HepG2 (cell line): ENCODE data around the gene AMDHD1. TPM values are rescaled to one million over a fixed set of nuclear protein-coding genes. Genes with fewer than 3 reads are reported as not detected.
A peak's percentile ranks its signal among the peaks of the same experiment; 100 is the strongest.

Experiments used
- AKNA ChIP-seq: sonication (generic); formaldehyde crosslinking; IDR thresholded peaks from 2 replicates; pipeline ENCODE4 v1.4.0; 2020; ENCODE audit warnings: missing genetic modification reagents, borderline replicate concordance
- CENPX ChIP-seq: sonication (generic); formaldehyde crosslinking; IDR thresholded peaks from 2 replicates; pipeline ENCODE4 v1.9.0; 2021; ENCODE audit warnings: mild to moderate bottlenecking, missing genetic modification reagents, moderate library complexity
- CREM ChIP-seq, 2 experiments: sonication (generic) in 1 of 2; formaldehyde crosslinking in 1 of 2; IDR thresholded peaks; 2 replicates each; pipeline versions ENCODE4 v1.4.0 to v1.6.1; 2016 to 2020; ENCODE audit warnings: antibody characterized with exemption in 1 of 2, mild to moderate bottlenecking in 1 of 2, missing genetic modification reagents in 1 of 2
- EEA1 ChIP-seq: sonication (generic); formaldehyde crosslinking; IDR thresholded peaks from 2 replicates; pipeline ENCODE4 v1.5.1; 2020; ENCODE audit warnings: mild to moderate bottlenecking, missing genetic modification reagents, borderline replicate concordance
- ETV5 ChIP-seq: IDR thresholded peaks from 2 replicates; pipeline ENCODE4 v1.6.1; 2018; ENCODE audit warnings: missing biosample characterization, missing genetic modification reagents, inconsistent platforms, borderline replicate concordance
- GABPB1 ChIP-seq: IDR thresholded peaks from 2 replicates; pipeline ENCODE4 v1.6.1; 2016; ENCODE audit warnings: mild to moderate bottlenecking, missing genetic modification reagents, moderate library complexity, missing compliant biosample characterization
- HNF4G ChIP-seq, 2 experiments: sonication (generic) in 1 of 2; formaldehyde crosslinking in 1 of 2; IDR thresholded peaks; 2 replicates each; pipeline versions ENCODE4 v1.4.0 to v1.6.1; 2011 to 2020; ENCODE audit warnings: borderline replicate concordance in 2 of 2, low read depth in 2 of 2, mild to moderate bottlenecking in 2 of 2, low read length in 1 of 2, missing genetic modification reagents in 1 of 2, moderate library complexity in 1 of 2
- MEIS2 ChIP-seq: sonication (generic); formaldehyde crosslinking; IDR thresholded peaks from 2 replicates; pipeline ENCODE4 v1.9.0; 2021; ENCODE audit warnings: mild to moderate bottlenecking, missing genetic modification reagents
- NFYB ChIP-seq: sonication (generic); formaldehyde crosslinking; IDR thresholded peaks from 2 replicates; pipeline ENCODE4 v1.4.0; 2020; ENCODE audit warnings: missing genetic modification reagents
- RFX1 ChIP-seq: fragments of 450-650 bp; IDR thresholded peaks from 2 replicates; pipeline ENCODE4 v1.6.1; 2017
- SOX5 ChIP-seq: IDR thresholded peaks from 2 replicates; pipeline ENCODE4 v1.6.1; 2016; ENCODE audit warnings: borderline replicate concordance
- TBX2 ChIP-seq: sonication (generic); formaldehyde crosslinking; IDR thresholded peaks from 2 replicates; pipeline ENCODE4 v1.5.0; 2020; ENCODE audit warnings: missing genetic modification reagents, mild to moderate bottlenecking, borderline replicate concordance
- ZBTB46 ChIP-seq: sonication (generic); formaldehyde crosslinking; IDR thresholded peaks from 2 replicates; pipeline ENCODE4 v1.4.0; 2020; ENCODE audit warnings: mild to moderate bottlenecking, missing genetic modification reagents, borderline replicate concordance
- ZBTB7A ChIP-seq: sonication (generic); formaldehyde crosslinking; IDR thresholded peaks from 2 replicates; pipeline ENCODE4 v1.8.0; 2022; ENCODE audit warnings: mild to moderate bottlenecking, missing genetic modification reagents
- ZEB1 ChIP-seq: IDR thresholded peaks from 2 replicates; pipeline ENCODE4 v1.6.1; 2012; ENCODE audit warnings: mild to moderate bottlenecking, low read depth, inconsistent platforms; ENCODE audit not compliant: insufficient replicate concordance
- ZFYVE20 ChIP-seq: sonication (generic); formaldehyde crosslinking; IDR thresholded peaks from 2 replicates; pipeline ENCODE4 v1.8.0; 2023; ENCODE audit warnings: low read depth, mild to moderate bottlenecking, moderate library complexity, missing genetic modification reagents, borderline replicate concordance
- ZMYM2 ChIP-seq: sonication (generic); formaldehyde crosslinking; IDR thresholded peaks from 2 replicates; pipeline ENCODE4 v1.8.0; 2022; ENCODE audit warnings: mild to moderate bottlenecking, missing genetic modification reagents
- ZNF784 ChIP-seq: sonication (generic); formaldehyde crosslinking; IDR thresholded peaks from 2 replicates; pipeline ENCODE4 v1.5.1; 2020; ENCODE audit warnings: missing genetic modification reagents, mild to moderate bottlenecking, borderline replicate concordance
- ZSCAN20 ChIP-seq: sonication (generic); formaldehyde crosslinking; IDR thresholded peaks from 2 replicates; pipeline ENCODE4 v1.4.0; 2020; ENCODE audit warnings: missing genetic modification reagents, mild to moderate bottlenecking, borderline replicate concordance
- ZSCAN9 ChIP-seq: IDR thresholded peaks from 2 replicates; pipeline ENCODE4 v1.6.1; 2016; ENCODE audit warnings: borderline replicate concordance
- polyA plus RNA-seq, 8 experiments: library from polyadenylated mRNA; depleted of rRNA in 3 of 8; stranded (reverse) in 7 of 8; unstranded in 1 of 8; fragments of >200 nt; fragmentation: Illumina TruSeq in 4 of 8; extraction: Trizol in 4 of 8; gene quantifications; 2 replicates each; pipeline versions ENCODE4 v1.2.1 to v1.2.3, GENCODE V29; 2011 to 2016; ENCODE audit warnings: low read depth in 4 of 8, missing spikeins in 1 of 8, mixed read lengths in 1 of 8; ENCODE audit not compliant: insufficient read depth in 1 of 8
- total RNA-seq, 5 experiments: library from RNA; depleted of rRNA; stranded (reverse); fragments of >200 nt; fragmentation: Illumina TruSeq; extraction: Trizol; gene quantifications; 2 replicates each; pipeline ENCODE4 v1.2.3, GENCODE V29; 2016; ENCODE audit warnings: low read depth in 1 of 5

The AMDHD1 gene
- total and polyA plus RNA-seq, 2 of the 13 experiments (the other 11 are each of a cell fraction or from before 2014, with no cell fraction given) = 6.5 to 29.6 TPM

GRCh38 chr12:95996034-95996658, 53.0 kb downstream of the AMDHD1 start, which contains the start of gene HAL (continued):
- no peak for TF ChIP-seq EEA1
- TF ChIP-seq AKNA = no peak
- TF ChIP-seq ZBTB46 (CRISPR knock-in tag) = peak; percentile 83; the same call in 1 of the 2 replicates
- TF ChIP-seq ZSCAN20 (CRISPR knock-in tag) = no peak
- peak; percentile 78 for TF ChIP-seq ZMYM2
- no peak for TF ChIP-seq ZNF784 (CRISPR knock-in tag)
- TF ChIP-seq ZBTB7A (CRISPR knock-in tag) = no peak
- TF ChIP-seq ZEB1 = peak; percentile 74
- TF ChIP-seq HNF4G (IDR thresholded peaks at IDR 0.05; ENCODE audit: borderline replicate concordance, low read depth, low read length) = peak; percentile 61; the same call in 1 of the 2 replicates
- peak; percentile 96 for TF ChIP-seq HNF4G (CRISPR knock-in tag; IDR thresholded peaks at IDR 0.05; ENCODE audit: borderline replicate concordance, low read depth)
- TF ChIP-seq ETV5 (CRISPR knock-in tag) = peak; percentile 99
- TF ChIP-seq TBX2 (CRISPR knock-in tag) = peak; percentile 100
- no peak for TF ChIP-seq CENPX (CRISPR knock-in tag)
- TF ChIP-seq GABPB1 (CRISPR knock-in tag) = peak; percentile 58; the same call in 1 of the 2 replicates
- TF ChIP-seq CREM (IDR thresholded peaks at IDR 0.05) = peak; percentile 93
- TF ChIP-seq CREM (CRISPR knock-in tag; IDR thresholded peaks at IDR 0.05) = no peak
- TF ChIP-seq SOX5 (CRISPR knock-in tag) = peak; percentile 96
- no peak for TF ChIP-seq ZFYVE20
- TF ChIP-seq MEIS2 (CRISPR knock-in tag) = peak; percentile 88
- TF ChIP-seq ZSCAN9 (CRISPR knock-in tag) = peak; percentile 91; the same call in 1 of the 2 replicates
- no peak for TF ChIP-seq RFX1
- TF ChIP-seq NFYB (CRISPR knock-in tag) = no peak; the same call in 1 of the 2 replicates
